B cell (primary cell): ENCODE results near the gene DYNC2I2. TPM values are rescaled to one million over a fixed set of nuclear protein-coding genes. Genes with fewer than 3 reads are reported as not detected.

Source experiments
- ATAC-seq: fragments of 200-7000 bp; cut with Tn5 transposase; one replicate; pipeline ENCODE4 v1.10.0; 2021; ENCODE audit warnings: low read depth, mild to moderate bottlenecking, moderate number of reproducible peaks, moderate library complexity
- CTCF ChIA-PET: fragments of 350-600 bp; sonication (Branson Sonifier 250); formaldehyde crosslinking; loops from one replicate; lab custom pipeline; 2021; ENCODE audit warnings: antibody characterized with exemption, inconsistent platforms; lab: Charles Lee
- POLR2A ChIA-PET: fragments of 350-600 bp; sonication (Branson Sonifier 250); formaldehyde crosslinking; loops from one replicate; lab custom pipeline; 2021; ENCODE audit warnings: antibody characterized with exemption; lab: Charles Lee
- DNase-seq: peaks from one replicate; pipeline ENCODE4 v3.0.0; 2013
- H2AFZ ChIP-seq: 2 replicates; pipeline ENCODE4 v1.6.1; 2012; ENCODE audit warnings: mild to moderate bottlenecking, low read depth, low read length; ENCODE audit not compliant: insufficient read depth, poor library complexity, severe bottlenecking
- H3K27ac ChIP-seq, 2 donors: 1 replicate in 1 of 2; 2 replicates in 1 of 2; pipeline ENCODE4 v1.5.1; 2012 to 2013; ENCODE audit warnings: low read length in 2 of 2, mild to moderate bottlenecking in 2 of 2, moderate library complexity in 1 of 2
- H3K27me3 ChIP-seq, 4 experiments: fragments of 200-600 bp in 1 of 4; sonication (generic) in 1 of 4; replicated peaks in 1 of 4; 1 replicate in 2 of 4; 2 replicates in 2 of 4; pipeline versions ENCODE4 v1.6.1 to v1.7.0; 2013 to 2016; ENCODE audit warnings: low read length in 3 of 4, mild to moderate bottlenecking in 2 of 4, mixed read lengths in 1 of 4, moderate library complexity in 1 of 4; ENCODE audit not compliant: insufficient read depth in 4 of 4, control insufficient read depth in 3 of 4; ENCODE audit errors: control extremely low read depth in 1 of 4
- H3K36me3 ChIP-seq, 2 experiments: replicated peaks in 1 of 2; 1 replicate in 1 of 2; 2 replicates in 1 of 2; pipeline versions ENCODE4 v1.6.1 to v1.7.1; 2013; ENCODE audit warnings: low read length in 1 of 2; ENCODE audit not compliant: insufficient read depth in 2 of 2, control insufficient read depth in 1 of 2; ENCODE audit errors: control extremely low read depth in 1 of 2, extremely low read depth in 1 of 2
- H3K4me1 ChIP-seq, 2 donors: fragments of 200-600 bp in 1 of 2; sonication (generic) in 1 of 2; 1 replicate in 1 of 2; 2 replicates in 1 of 2; pipeline versions ENCODE4 v1.5.1 to v1.6.1; 2013 to 2017; ENCODE audit warnings: low read length in 2 of 2; ENCODE audit not compliant: control insufficient read depth in 2 of 2, insufficient read depth in 2 of 2
- H3K4me2 ChIP-seq: replicated peaks from 2 replicates; pipeline ENCODE3; 2012; ENCODE audit warnings: mild to moderate bottlenecking, low read depth, low read length; ENCODE audit not compliant: poor library complexity, severe bottlenecking
- H3K4me3 ChIP-seq, 5 experiments: fragments of 200-600 bp in 1 of 5; sonication (generic) in 1 of 5; 1 replicate in 3 of 5; 2 replicates in 2 of 5; pipeline versions ENCODE4 v1.5.1 to v1.7.0; 2011 to 2016; ENCODE audit warnings: low read length in 4 of 5, mild to moderate bottlenecking in 4 of 5, low read depth in 2 of 5, control low read depth in 1 of 5, moderate library complexity in 1 of 5; ENCODE audit not compliant: insufficient read depth in 1 of 5; ENCODE audit errors: control extremely low read depth in 1 of 5, extremely low read depth in 1 of 5
- H3K79me2 ChIP-seq: fragments of 200-600 bp; sonication (generic); one replicate; pipeline ENCODE4 v1.6.0; 2016; ENCODE audit warnings: low read length; ENCODE audit not compliant: control insufficient read depth, insufficient read depth
- H3K9ac ChIP-seq: fragments of 200-600 bp; sonication (generic); 2 replicates; pipeline ENCODE4 v1.6.1; 2017; ENCODE audit warnings: mild to moderate bottlenecking, low read length, moderate library complexity
- H3K9me3 ChIP-seq, 3 donors: one replicate each; pipeline versions ENCODE4 v1.6.1 to v1.7.1; 2013; ENCODE audit warnings: low read length in 2 of 3; ENCODE audit not compliant: control insufficient read depth in 2 of 3, insufficient read depth in 1 of 3; ENCODE audit errors: control extremely low read depth in 1 of 3
- H4K20me1 ChIP-seq: 2 replicates; pipeline ENCODE4 v1.6.0; 2012; ENCODE audit warnings: mild to moderate bottlenecking, low read length; ENCODE audit not compliant: insufficient read depth, control insufficient read depth, poor library complexity, severe bottlenecking
- H3K27ac Mint-ChIP-seq: one replicate; pipeline ENCODE4 v1.8.0; 2021; ENCODE audit warnings: mixed read lengths
- H3K27me3 Mint-ChIP-seq: one replicate; pipeline ENCODE4 v1.8.0; 2021; ENCODE audit warnings: mixed read lengths
- H3K4me1 Mint-ChIP-seq: one replicate; pipeline ENCODE4 v1.8.0; 2021; ENCODE audit warnings: mixed read lengths
- H3K4me3 Mint-ChIP-seq: one replicate; pipeline ENCODE4 v1.8.0; 2021; ENCODE audit warnings: mixed read lengths
- H3K9me3 Mint-ChIP-seq: one replicate; pipeline ENCODE4 v1.8.0; 2022; ENCODE audit warnings: mixed read lengths; ENCODE audit not compliant: insufficient read depth
- EZH2 ChIP-seq: IDR thresholded peaks from 2 replicates; pipeline ENCODE4 v1.6.1; 2012; ENCODE audit warnings: borderline replicate concordance, low read depth, mild to moderate bottlenecking, moderate library complexity, low read length; ENCODE audit not compliant: insufficient read depth, poor library complexity, severe bottlenecking
- WGBS: methylation state at CpG from one replicate; pipeline ENCODE4 v1.1.5; 2013; ENCODE audit warnings: missing lambda C conversion rate; ENCODE audit not compliant: insufficient coverage; 5-methylcytosine and 5-hydroxymethylcytosine counted together
- intact Hi-C: fragments of 100-400 bp; cut with micrococcal nuclease; formaldehyde crosslinking; loops from one replicate; pipeline ENCODE4 v1.10.0; 2022
- polyA plus RNA-seq: library from polyadenylated mRNA; depleted of rRNA; stranded (reverse); fragments of >200 nt; gene quantifications from 2 replicates; pipeline ENCODE4 v1.2.3, GENCODE V29; 2012
- total RNA-seq, 2 donors: library from RNA; stranded (reverse); fragments of 120-200 nt in 1 of 2; gene quantifications; 1 replicate in 1 of 2; 2 replicates in 1 of 2; pipeline versions ENCODE4 v1.2.3 to v1.2.4, GENCODE V29; 2013 to 2022
- TF ChIP-seq, protein P1 (sequence below): fragments of 200-600 bp; IDR thresholded peaks from one replicate; pipeline ENCODE4 v1.8.0; 2022; ENCODE audit warnings: antibody characterized with exemption, mild to moderate bottlenecking

The DYNC2I2 gene
- total and polyA plus RNA-seq, 2 donors (not counting 1 experiment from before 2014, with no cell fraction given) = 76.6 to 109 TPM

DNA sequence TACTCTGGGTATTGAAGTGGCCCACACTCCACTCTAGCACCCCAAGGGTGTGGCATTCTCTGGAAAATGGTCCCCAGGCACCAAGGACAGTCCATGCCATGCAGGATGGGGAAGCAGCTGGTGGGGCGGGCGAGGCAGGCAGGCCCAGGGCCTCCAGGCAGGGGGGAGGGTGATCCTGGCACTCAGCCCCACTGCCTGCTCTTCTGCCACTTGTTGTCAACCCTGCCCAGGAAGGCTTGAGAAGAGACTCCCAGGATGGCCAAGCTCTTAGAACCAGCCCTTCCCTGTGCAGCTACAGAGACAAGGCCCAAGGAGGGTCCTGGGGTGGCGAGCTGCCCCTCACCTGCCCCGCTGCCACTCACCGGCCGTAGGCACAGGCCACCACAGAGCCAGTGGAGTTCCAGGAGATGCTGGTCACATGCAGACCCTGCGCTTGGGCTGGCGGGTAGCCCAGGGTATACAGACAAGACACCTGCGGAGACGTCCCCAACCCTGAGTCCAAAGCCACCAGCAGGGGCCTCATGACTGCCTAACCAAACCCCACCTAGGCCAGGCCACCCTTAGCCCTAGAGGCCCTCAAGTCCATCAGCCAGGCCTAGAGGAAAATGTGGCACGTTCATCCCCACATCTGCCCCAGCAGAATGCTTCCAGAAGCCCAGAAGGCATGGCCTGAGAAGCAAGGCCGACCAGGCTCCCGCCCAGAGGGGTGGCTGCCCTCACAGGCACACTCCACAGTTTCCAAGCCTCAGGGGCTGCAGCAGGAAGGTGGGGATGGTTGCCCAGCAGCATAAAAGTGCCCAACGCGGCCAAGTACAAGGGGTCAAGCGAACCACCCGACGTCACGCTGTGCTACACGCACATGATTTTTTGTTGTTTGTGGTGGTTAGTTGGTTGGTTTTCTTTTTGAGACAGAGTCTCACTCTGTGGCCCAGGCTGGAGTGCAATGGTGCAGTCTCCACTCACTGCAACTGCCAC is 19.8 kb downstream of the DYNC2I2 start:
- no peaks in the 10 kb centered on the region for H3K27me3 Mint-ChIP-seq
- H3K4me1 Mint-ChIP-seq = peaks cover 3% of the 10 kb centered on the region
- peaks cover 0 to 57% of the 10 kb centered on the region in 2 experiments for H3K36me3 ChIP-seq
- H3K9me3 Mint-ChIP-seq = no peaks in the 10 kb centered on the region
- no peaks in the 10 kb centered on the region for H3K27me3 ChIP-seq
- DNase-seq = no peak
- no peak overlapping the region for H2AFZ ChIP-seq
- TF ChIP-seq, protein P1, sequence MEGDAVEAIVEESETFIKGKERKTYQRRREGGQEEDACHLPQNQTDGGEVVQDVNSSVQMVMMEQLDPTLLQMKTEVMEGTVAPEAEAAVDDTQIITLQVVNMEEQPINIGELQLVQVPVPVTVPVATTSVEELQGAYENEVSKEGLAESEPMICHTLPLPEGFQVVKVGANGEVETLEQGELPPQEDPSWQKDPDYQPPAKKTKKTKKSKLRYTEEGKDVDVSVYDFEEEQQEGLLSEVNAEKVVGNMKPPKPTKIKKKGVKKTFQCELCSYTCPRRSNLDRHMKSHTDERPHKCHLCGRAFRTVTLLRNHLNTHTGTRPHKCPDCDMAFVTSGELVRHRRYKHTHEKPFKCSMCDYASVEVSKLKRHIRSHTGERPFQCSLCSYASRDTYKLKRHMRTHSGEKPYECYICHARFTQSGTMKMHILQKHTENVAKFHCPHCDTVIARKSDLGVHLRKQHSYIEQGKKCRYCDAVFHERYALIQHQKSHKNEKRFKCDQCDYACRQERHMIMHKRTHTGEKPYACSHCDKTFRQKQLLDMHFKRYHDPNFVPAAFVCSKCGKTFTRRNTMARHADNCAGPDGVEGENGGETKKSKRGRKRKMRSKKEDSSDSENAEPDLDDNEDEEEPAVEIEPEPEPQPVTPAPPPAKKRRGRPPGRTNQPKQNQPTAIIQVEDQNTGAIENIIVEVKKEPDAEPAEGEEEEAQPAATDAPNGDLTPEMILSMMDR = no peak
- no peak for TF ChIP-seq EZH2
- H3K4me3 Mint-ChIP-seq = no peak overlapping the region
- H3K9ac ChIP-seq = no peak overlapping the region
- H3K4me2 ChIP-seq = no peak overlapping the region
- H3K79me2 ChIP-seq = peaks cover 17% of the 10 kb centered on the region
- no peaks in the 10 kb centered on the region for H3K4me1 ChIP-seq
- no peak overlapping the region for H3K4me3 ChIP-seq
- POLR2A ChIA-PET = no interaction called here
- CTCF ChIA-PET = no interaction called here
- H3K27ac ChIP-seq = no peak overlapping the region
- H3K9me3 ChIP-seq = no peaks in the 10 kb centered on the region
- H3K27ac Mint-ChIP-seq = no peak overlapping the region
- intact Hi-C loops = no loop called here
- ATAC-seq = no peak
- 97% methylated on average over 20 of the region's 20 CpGs for WGBS
- no peaks in the 10 kb centered on the region for H4K20me1 ChIP-seq

DNA sequence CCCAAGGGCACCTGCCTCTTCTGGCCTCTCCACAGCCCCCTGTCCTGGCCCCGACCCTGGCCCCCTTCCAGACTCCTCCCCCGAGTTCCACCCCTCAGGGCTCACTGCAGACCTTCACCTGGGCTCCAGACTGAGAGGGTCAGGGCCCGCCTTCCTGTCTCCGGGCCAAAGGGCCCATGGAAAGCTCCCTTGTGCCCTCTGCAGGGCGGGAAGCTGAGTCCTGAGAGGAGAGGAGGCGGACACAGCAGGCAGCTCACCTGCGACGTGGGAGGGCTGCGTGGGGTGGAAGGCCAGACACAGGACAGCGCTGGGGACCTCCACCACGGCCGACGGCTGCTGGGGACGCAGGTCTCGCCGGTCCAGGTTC is 20.6 kb downstream of the DYNC2I2 start:
- no peaks in the 10 kb centered on the region for H3K4me1 ChIP-seq
- no peak overlapping the region for H3K4me3 ChIP-seq
- Mint-ChIP-seq H3K4me1 (no peaks in the 10 kb centered on the region), H3K4me3 (no peak overlapping the region), H3K9me3 (no peaks in the 10 kb centered on the region), H3K27me3 (no peaks in the 10 kb centered on the region), H3K27ac (no peak overlapping the region)
- no peak for DNase-seq
- POLR2A ChIA-PET = no interaction called here
- WGBS = 93% methylated on average over 16 of the region's 16 CpGs
- no peak overlapping the region for H3K27ac ChIP-seq
- no peak for ATAC-seq
- no peaks in the 10 kb centered on the region for H4K20me1 ChIP-seq
- TF ChIP-seq, protein P1 = no peak
- TF ChIP-seq EZH2 = no peak
- H3K9me3 ChIP-seq = no peaks in the 10 kb centered on the region
- no peak overlapping the region for H3K9ac ChIP-seq
- CTCF ChIA-PET = no interaction called here
- H3K79me2 ChIP-seq = peaks cover 9% of the 10 kb centered on the region
- H3K36me3 ChIP-seq = peaks cover 0 to 63% of the 10 kb centered on the region in 2 experiments
- H3K4me2 ChIP-seq = no peak overlapping the region
- H2AFZ ChIP-seq = no peak overlapping the region
- no peaks in the 10 kb centered on the region for H3K27me3 ChIP-seq
- intact Hi-C loops = no loop called here
